ENCODE measurements around the gene PLA2G15. TPM values are rescaled to one million over a fixed set of nuclear protein-coding genes. Genes with fewer than 3 reads are reported as not detected.

The PLA2G15 gene, protein sequence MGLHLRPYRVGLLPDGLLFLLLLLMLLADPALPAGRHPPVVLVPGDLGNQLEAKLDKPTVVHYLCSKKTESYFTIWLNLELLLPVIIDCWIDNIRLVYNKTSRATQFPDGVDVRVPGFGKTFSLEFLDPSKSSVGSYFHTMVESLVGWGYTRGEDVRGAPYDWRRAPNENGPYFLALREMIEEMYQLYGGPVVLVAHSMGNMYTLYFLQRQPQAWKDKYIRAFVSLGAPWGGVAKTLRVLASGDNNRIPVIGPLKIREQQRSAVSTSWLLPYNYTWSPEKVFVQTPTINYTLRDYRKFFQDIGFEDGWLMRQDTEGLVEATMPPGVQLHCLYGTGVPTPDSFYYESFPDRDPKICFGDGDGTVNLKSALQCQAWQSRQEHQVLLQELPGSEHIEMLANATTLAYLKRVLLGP
- polyA plus RNA-seq (2013, experiment 1 of 2), result 4.0 TPM
- 4.0 TPM for polyA plus RNA-seq (2013, experiment 2 of 2)

DNA sequence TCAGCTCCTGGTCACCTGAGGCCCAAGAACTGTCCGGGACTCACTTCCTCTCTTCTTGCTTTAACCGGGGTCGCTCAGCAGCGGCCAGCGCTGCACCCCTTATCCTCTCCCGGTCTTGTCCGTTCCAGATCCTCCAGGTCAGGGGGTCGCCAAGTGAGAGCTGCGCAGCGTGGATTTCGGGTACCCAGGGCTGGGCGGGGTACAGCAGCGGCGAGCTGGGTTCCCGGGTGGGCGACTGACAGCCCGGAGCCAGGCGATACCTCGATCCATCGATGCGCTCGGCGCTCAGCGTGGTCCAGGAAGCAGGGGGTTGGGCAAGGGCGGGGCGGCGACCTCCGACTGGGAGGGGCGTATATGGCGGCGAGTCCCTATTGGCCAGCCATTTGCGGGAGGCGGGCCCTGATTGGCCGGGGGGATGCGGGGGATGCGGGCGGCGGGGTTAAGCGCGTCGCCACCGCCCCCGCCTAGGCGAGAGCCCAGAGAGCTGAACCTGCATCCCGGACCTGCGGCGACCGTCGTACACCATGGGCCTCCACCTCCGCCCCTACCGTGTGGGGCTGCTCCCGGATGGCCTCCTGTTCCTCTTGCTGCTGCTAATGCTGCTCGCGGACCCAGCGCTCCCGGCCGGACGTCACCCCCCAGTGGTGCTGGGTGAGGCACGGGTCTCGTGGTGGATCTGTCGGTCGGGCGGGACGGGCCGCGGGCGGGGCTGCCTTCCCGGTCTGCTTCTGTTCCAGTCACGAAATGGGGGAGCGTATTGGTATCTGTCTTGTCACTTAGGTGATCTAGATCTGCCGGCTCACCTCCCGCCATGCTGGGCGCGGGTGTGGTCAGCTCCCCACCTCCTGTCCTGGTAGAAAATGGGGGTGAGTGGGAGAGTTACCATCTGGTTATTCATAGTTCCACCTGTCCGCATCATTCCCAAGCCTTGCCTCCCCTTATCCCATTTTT is at the start of gene PLA2G15:
PLA2G15 (plus strand) TSS at position 471 of the 951 bp plus-strand sequence; CDS start at position 525, 54 bp downstream.
- Histone ChIP-seq H3K4me2 (ENCODE audit: low read length) (peak within 1 kb of the TSS; percentile 88), H3K4ac (ENCODE audit: low read depth, low read length) (no peak within 1 kb of the TSS), H3K56ac (ENCODE audit: low read length) (peak within 1 kb of the TSS; percentile 90), H3K36me3 (ENCODE audit: control insufficient read depth, insufficient read depth, low read length) (no peaks in the 10 kb centered on the region), H3K9ac (ENCODE audit: low read length) (peak within 1 kb of the TSS; percentile 86), H3K4me3 (ENCODE audit: low read length) (peak within 1 kb of the TSS; percentile 83), H3K27ac (ENCODE audit: low read depth, low read length) (no peak within 1 kb of the TSS), H3K4me1 (ENCODE audit: control insufficient read depth, low read depth, low read length) (peaks cover 4% of the 10 kb centered on the region), H3K18ac (ENCODE audit: low read length) (no peak within 1 kb of the TSS), H2AK5ac (ENCODE audit: low read length) (no peak within 1 kb of the TSS), H3K23ac (ENCODE audit: low read length) (no peak within 1 kb of the TSS), H2BK15ac (replicated peaks; ENCODE audit: low read depth) (no peak within 1 kb of the TSS), H2BK5ac (ENCODE audit: low read length) (no peak within 1 kb of the TSS), H2BK120ac (ENCODE audit: low read depth, low read length) (no peak within 1 kb of the TSS), H3K79me1 (ENCODE audit: low read length) (no peaks in the 10 kb centered on the region), H4K8ac (ENCODE audit: low read depth, low read length) (no peak within 1 kb of the TSS), H3K79me2 (ENCODE audit: control insufficient read depth, insufficient read depth, low read length) (no peaks in the 10 kb centered on the region), H3K27me3 (ENCODE audit: insufficient read depth, low read length, poor library complexity) (no peaks in the 10 kb centered on the region), H4K5ac (ENCODE audit: low read length) (no peak within 1 kb of the TSS)
- WGBS (ENCODE audit: extremely low coverage, insufficient coverage, low lambda C conversion rate), result no CpG with 5 or more reads among the region's 75 CpGs
- DNase-seq, result peak; percentile 95

GRCh38 chr16:68197250-68197649 is 47.9 kb upstream of the PLA2G15 start:
- no peak overlapping the region for H2BK5ac ChIP-seq (ENCODE audit: low read length)
- peaks cover 2% of the 10 kb centered on the region for H3K79me1 ChIP-seq (ENCODE audit: low read length)
- no peak overlapping the region for H3K4ac ChIP-seq (ENCODE audit: low read depth, low read length)
- H4K5ac ChIP-seq (ENCODE audit: low read length), result no peak overlapping the region
- DNase-seq, result no peak
- H3K4me3 ChIP-seq (ENCODE audit: low read length), result no peak overlapping the region
- H3K9ac ChIP-seq (ENCODE audit: low read length), result no peak overlapping the region
- no peaks in the 10 kb centered on the region for H3K4me1 ChIP-seq (ENCODE audit: control insufficient read depth, low read depth, low read length)
- H2BK15ac ChIP-seq (replicated peaks; ENCODE audit: low read depth), result no peak overlapping the region
- no peak overlapping the region for H3K23ac ChIP-seq (ENCODE audit: low read length)
- no peak overlapping the region for H2BK120ac ChIP-seq (ENCODE audit: low read depth, low read length)
- H3K18ac ChIP-seq (ENCODE audit: low read length), result no peak overlapping the region
- no peak overlapping the region for H2AK5ac ChIP-seq (ENCODE audit: low read length)
- H3K27ac ChIP-seq (ENCODE audit: low read depth, low read length), result no peak overlapping the region
- no peak overlapping the region for H4K8ac ChIP-seq (ENCODE audit: low read depth, low read length)
- no peaks in the 10 kb centered on the region for H3K27me3 ChIP-seq (ENCODE audit: insufficient read depth, low read length, poor library complexity)
- H3K36me3 ChIP-seq (ENCODE audit: control insufficient read depth, insufficient read depth, low read length), result peaks cover 2% of the 10 kb centered on the region
- no peak overlapping the region for H3K56ac ChIP-seq (ENCODE audit: low read length)
- H3K4me2 ChIP-seq (ENCODE audit: low read length), result no peak overlapping the region
- no peaks in the 10 kb centered on the region for H3K79me2 ChIP-seq (ENCODE audit: control insufficient read depth, insufficient read depth, low read length)
- no CpG with 5 or more reads among the region's 2 CpGs for WGBS (ENCODE audit: extremely low coverage, insufficient coverage, low lambda C conversion rate)

- Histone ChIP-seq H4K8ac (ENCODE audit: low read depth, low read length) (no peak overlapping the region), H3K36me3 (ENCODE audit: control insufficient read depth, insufficient read depth, low read length) (peaks cover 2% of the 10 kb centered on the region), H3K79me2 (ENCODE audit: control insufficient read depth, insufficient read depth, low read length) (no peaks in the 10 kb centered on the region), H3K9ac (ENCODE audit: low read length) (no peak overlapping the region), H3K4me3 (ENCODE audit: low read length) (no peak overlapping the region), H2BK120ac (ENCODE audit: low read depth, low read length) (no peak overlapping the region), H3K4me1 (ENCODE audit: control insufficient read depth, low read depth, low read length) (no peaks in the 10 kb centered on the region), H3K4ac (ENCODE audit: low read depth, low read length) (no peak overlapping the region), H3K4me2 (ENCODE audit: low read length) (no peak overlapping the region), H3K23ac (ENCODE audit: low read length) (no peak overlapping the region), H4K5ac (ENCODE audit: low read length) (no peak overlapping the region), H2BK5ac (ENCODE audit: low read length) (no peak overlapping the region), H3K18ac (ENCODE audit: low read length) (no peak overlapping the region), H3K27me3 (ENCODE audit: insufficient read depth, low read length, poor library complexity) (no peaks in the 10 kb centered on the region), H3K56ac (ENCODE audit: low read length) (no peak overlapping the region), H3K79me1 (ENCODE audit: low read length) (peaks cover 2% of the 10 kb centered on the region), H2BK15ac (replicated peaks; ENCODE audit: low read depth) (no peak overlapping the region), H2AK5ac (ENCODE audit: low read length) (no peak overlapping the region), H3K27ac (ENCODE audit: low read depth, low read length) (no peak overlapping the region)
- WGBS (ENCODE audit: extremely low coverage, insufficient coverage, low lambda C conversion rate), result no CpG with 5 or more reads among the region's 3 CpGs
- peak; percentile 22 for DNase-seq
Observed at GRCh38 chr16:68200088-68200783, 44.9 kb upstream of the PLA2G15 start.

GRCh38 chr16:68202091-68202519 is 43.1 kb upstream of the PLA2G15 start:
- no peak overlapping the region for H3K4me2 ChIP-seq (ENCODE audit: low read length)
- H3K4me3 ChIP-seq (ENCODE audit: low read length), result no peak overlapping the region
- H3K79me2 ChIP-seq (ENCODE audit: control insufficient read depth, insufficient read depth, low read length), result no peaks in the 10 kb centered on the region
- H2BK120ac ChIP-seq (ENCODE audit: low read depth, low read length), result no peak overlapping the region
- H4K8ac ChIP-seq (ENCODE audit: low read depth, low read length), result no peak overlapping the region
- H2BK5ac ChIP-seq (ENCODE audit: low read length), result no peak overlapping the region
- H3K27me3 ChIP-seq (ENCODE audit: insufficient read depth, low read length, poor library complexity), result no peaks in the 10 kb centered on the region
- H3K4me1 ChIP-seq (ENCODE audit: control insufficient read depth, low read depth, low read length), result no peaks in the 10 kb centered on the region
- H3K56ac ChIP-seq (ENCODE audit: low read length), result no peak overlapping the region
- DNase-seq, result no peak
- H3K18ac ChIP-seq (ENCODE audit: low read length), result no peak overlapping the region
- H3K36me3 ChIP-seq (ENCODE audit: control insufficient read depth, insufficient read depth, low read length), result peaks cover 2% of the 10 kb centered on the region
- no peak overlapping the region for H3K27ac ChIP-seq (ENCODE audit: low read depth, low read length)
- H3K4ac ChIP-seq (ENCODE audit: low read depth, low read length), result no peak overlapping the region
- H3K23ac ChIP-seq (ENCODE audit: low read length), result no peak overlapping the region
- H3K9ac ChIP-seq (ENCODE audit: low read length), result no peak overlapping the region
- no peak overlapping the region for H4K5ac ChIP-seq (ENCODE audit: low read length)
- H3K79me1 ChIP-seq (ENCODE audit: low read length), result peaks cover 2% of the 10 kb centered on the region
- H2AK5ac ChIP-seq (ENCODE audit: low read length), result no peak overlapping the region
- H2BK15ac ChIP-seq (replicated peaks; ENCODE audit: low read depth), result no peak overlapping the region

GRCh38 chr16:68206245-68206644 is 38.9 kb upstream of the PLA2G15 start:
- H2BK5ac ChIP-seq (ENCODE audit: low read length), result no peak overlapping the region
- H3K4me3 ChIP-seq (ENCODE audit: low read length), result no peak overlapping the region
- H2BK15ac ChIP-seq (replicated peaks; ENCODE audit: low read depth), result no peak overlapping the region
- no peaks in the 10 kb centered on the region for H3K79me2 ChIP-seq (ENCODE audit: control insufficient read depth, insufficient read depth, low read length)
- no peak overlapping the region for H3K4me2 ChIP-seq (ENCODE audit: low read length)
- no peaks in the 10 kb centered on the region for H3K27me3 ChIP-seq (ENCODE audit: insufficient read depth, low read length, poor library complexity)
- no peak for DNase-seq
- H4K5ac ChIP-seq (ENCODE audit: low read length), result no peak overlapping the region
- H3K4me1 ChIP-seq (ENCODE audit: control insufficient read depth, low read depth, low read length), result no peaks in the 10 kb centered on the region
- H3K18ac ChIP-seq (ENCODE audit: low read length), result no peak overlapping the region
- no peak overlapping the region for H4K8ac ChIP-seq (ENCODE audit: low read depth, low read length)
- peaks cover 2% of the 10 kb centered on the region for H3K36me3 ChIP-seq (ENCODE audit: control insufficient read depth, insufficient read depth, low read length)
- H3K56ac ChIP-seq (ENCODE audit: low read length), result no peak overlapping the region
- no peak overlapping the region for H2BK120ac ChIP-seq (ENCODE audit: low read depth, low read length)
- peaks cover 2% of the 10 kb centered on the region for H3K79me1 ChIP-seq (ENCODE audit: low read length)
- H3K4ac ChIP-seq (ENCODE audit: low read depth, low read length), result no peak overlapping the region
- no peak overlapping the region for H2AK5ac ChIP-seq (ENCODE audit: low read length)
- H3K9ac ChIP-seq (ENCODE audit: low read length), result no peak overlapping the region
- H3K27ac ChIP-seq (ENCODE audit: low read depth, low read length), result no peak overlapping the region
- no CpG with 5 or more reads among the region's 2 CpGs for WGBS (ENCODE audit: extremely low coverage, insufficient coverage, low lambda C conversion rate)
- H3K23ac ChIP-seq (ENCODE audit: low read length), result no peak overlapping the region
